Epithelial cell of esophagus (primary cell): ENCODE measurements around the gene EPHB2.

Experiments
- DNase-seq: peaks from one replicate; pipeline ENCODE4 v3.0.0; 2010; ENCODE audit warnings: low read depth
- H3K4me3 ChIP-seq: 2 replicates; pipeline ENCODE4 v1.5.1; 2011; ENCODE audit warnings: mild to moderate bottlenecking, low read length, control low read depth
- TF ChIP-seq, protein P1 (sequence below): IDR thresholded peaks from 2 replicates; pipeline ENCODE4 v1.5.1; 2011; ENCODE audit warnings: low read depth, mild to moderate bottlenecking, low read length, control low read depth, inconsistent platforms; ENCODE audit not compliant: insufficient read depth; ENCODE audit errors: missing control alignments

The EPHB2 gene

DNA sequence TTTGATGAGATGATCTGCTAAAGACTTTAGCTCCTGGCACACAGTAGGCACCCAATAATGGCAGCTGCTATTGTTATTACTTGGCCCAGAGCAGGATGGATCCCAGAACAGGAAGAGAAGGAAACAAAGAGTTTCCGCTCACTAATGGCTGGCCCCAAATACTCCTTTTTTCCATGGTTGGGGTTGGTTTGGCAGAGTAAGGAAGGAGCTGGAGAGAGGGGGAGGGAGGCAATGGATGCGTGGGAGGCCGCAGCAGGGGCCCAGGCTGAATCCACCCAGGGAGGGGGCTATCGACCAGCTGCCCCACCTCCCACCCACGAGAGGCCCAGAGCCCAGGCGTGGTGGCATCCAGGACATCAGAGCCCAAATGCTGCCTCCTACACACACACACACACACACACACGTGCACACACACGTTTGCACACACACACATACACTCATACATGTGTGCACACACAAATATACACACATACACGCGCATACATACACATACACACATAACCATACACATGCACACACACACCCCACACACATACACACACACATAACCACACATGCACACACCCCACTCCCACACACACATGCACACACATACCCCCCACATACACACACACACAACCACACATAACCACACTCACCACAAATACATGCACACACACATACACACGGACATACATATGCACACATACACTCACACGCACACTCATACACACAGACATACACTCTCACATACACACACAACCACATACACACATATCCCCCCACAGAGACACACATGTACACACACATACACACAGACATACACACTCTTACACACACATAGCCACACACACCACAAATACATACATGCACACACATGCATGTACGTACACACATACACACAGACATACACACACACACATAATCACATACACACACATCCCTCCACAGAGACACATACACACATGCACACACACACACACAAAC lies 32.4 kb upstream of the EPHB2 start:
- no peak for DNase-seq
- TF ChIP-seq, protein P1, sequence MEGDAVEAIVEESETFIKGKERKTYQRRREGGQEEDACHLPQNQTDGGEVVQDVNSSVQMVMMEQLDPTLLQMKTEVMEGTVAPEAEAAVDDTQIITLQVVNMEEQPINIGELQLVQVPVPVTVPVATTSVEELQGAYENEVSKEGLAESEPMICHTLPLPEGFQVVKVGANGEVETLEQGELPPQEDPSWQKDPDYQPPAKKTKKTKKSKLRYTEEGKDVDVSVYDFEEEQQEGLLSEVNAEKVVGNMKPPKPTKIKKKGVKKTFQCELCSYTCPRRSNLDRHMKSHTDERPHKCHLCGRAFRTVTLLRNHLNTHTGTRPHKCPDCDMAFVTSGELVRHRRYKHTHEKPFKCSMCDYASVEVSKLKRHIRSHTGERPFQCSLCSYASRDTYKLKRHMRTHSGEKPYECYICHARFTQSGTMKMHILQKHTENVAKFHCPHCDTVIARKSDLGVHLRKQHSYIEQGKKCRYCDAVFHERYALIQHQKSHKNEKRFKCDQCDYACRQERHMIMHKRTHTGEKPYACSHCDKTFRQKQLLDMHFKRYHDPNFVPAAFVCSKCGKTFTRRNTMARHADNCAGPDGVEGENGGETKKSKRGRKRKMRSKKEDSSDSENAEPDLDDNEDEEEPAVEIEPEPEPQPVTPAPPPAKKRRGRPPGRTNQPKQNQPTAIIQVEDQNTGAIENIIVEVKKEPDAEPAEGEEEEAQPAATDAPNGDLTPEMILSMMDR = no peak
- H3K4me3 ChIP-seq = no peak overlapping the region

DNA sequence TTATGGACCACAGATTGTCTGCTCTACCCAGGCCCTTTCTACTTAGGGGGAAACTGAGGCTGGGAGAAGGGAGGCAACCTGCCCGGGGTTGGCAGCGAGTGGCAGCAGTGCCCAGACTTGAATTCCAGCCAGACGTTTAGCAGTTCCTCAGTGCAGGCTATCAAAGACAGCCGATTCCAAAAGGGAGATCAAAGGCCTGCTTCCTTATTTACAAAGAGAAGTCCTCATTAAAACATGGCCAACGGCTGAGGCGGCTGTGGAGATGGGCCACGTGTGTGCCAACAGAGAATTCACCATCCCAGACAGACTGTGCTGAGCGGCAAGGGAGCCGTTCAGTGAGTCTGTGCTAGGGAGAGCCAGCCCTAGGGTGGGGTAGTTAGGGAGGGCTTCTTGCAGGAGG lies 29.9 kb upstream of the EPHB2 start:
- no peak overlapping the region for H3K4me3 ChIP-seq
- TF ChIP-seq, protein P1 = no peak
- DNase-seq = no peak

DNA sequence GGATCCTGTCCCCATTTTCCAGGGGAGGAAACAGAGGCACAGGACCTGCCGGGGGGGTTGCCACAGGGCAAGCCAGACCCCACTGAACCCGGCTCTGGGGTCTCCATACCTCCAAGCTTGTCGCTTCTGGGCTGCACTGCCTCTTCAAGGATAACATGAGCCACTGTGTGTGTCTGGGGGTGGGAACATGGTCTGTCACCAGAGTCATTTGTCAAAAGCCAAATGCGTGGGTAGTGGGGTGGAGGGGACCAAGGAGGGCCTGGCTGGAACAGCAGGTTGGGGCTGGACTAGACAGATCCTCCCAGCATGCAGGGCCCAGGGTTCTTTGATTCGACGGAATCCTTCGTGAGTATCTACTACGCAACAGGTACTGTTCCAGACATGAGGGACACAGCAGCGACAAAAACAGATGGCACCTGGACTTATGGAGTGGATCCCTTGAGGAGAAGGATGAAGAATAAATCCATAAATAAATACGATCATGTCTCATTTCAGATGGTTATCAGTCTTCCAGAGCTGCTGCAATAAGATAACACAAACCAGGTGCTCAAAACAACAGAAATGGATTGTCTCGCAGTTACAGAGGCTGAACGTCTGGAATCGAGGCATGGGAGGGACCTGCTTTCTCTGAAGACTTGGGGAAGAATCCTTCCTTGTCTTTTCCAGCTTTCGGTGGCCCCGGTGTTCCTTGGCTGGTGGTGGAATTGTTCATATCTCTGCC lies 28.9 kb upstream of the EPHB2 start:
- TF ChIP-seq, protein P1 = no peak

DNA sequence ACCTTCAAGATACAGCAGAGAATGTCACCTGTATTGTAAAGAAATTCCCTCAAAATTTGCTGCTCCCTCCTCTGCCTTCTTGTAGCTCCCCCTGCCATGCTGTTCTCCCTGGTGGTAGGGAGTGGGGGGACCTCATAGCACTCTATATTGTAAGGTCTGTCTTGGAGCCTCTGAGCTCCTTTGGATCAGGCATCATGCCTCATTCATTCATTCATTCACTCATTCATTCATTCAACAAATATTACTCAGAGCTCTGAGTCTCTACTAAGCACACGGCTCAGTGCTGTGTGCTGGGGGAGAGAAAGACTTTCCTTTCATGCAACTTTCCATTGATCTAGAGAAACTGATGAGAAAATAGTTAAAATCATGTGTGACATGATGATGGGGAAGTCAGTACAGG lies 27.1 kb upstream of the EPHB2 start:
- H3K4me3 ChIP-seq = no peak overlapping the region
- DNase-seq = no peak
- TF ChIP-seq, protein P1 = no peak

More for the DNA sequence above, 28.9 kb upstream of the EPHB2 start:
- no peak overlapping the region for H3K4me3 ChIP-seq
- DNase-seq = no peak

DNA sequence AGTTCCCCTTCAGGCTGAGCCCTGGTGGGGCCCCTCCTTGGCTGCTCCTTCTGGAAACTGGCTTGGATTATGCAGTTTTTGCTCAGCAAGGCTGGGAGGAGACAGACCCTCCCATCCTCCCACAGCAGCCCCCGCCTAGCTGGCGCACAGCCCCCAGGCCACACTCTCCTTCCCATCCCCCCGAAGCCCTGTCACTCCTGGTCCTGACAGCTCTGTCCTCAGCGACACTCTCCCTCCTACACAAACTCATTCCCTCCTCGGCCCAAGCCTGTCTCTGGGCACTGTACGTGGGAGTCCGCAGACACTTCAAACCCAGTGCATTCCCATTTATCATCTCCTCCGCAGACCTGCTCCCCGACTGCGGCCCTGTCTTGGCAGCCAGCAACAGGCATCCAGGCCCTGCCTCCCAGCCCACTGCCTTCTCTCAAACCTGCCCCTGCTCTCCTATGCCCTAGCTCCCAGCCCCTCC lies 25.0 kb upstream of the EPHB2 start:
- TF ChIP-seq, protein P1 = no peak
- DNase-seq = no peak
- H3K4me3 ChIP-seq = no peak overlapping the region

DNA sequence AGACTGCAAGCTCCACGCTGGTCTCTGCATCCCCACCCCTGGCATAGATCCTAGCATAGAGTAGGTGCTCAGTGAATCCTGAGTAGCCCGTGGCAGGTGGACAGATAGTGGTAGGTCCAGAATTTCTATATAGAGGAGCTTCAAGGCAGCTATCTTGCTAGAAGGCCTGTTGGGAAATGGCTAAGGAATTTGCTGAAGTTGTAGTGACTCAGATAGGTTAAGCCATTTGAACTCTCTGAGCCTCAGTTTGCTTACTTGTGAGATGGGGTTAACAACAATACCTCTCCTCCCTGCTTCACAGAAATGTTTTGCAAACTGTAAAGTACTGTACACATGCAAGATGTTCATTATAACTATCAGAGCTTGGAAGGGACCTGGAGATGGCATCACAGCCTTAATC lies 23.4 kb upstream of the EPHB2 start:
- H3K4me3 ChIP-seq = no peak overlapping the region
- no peak for DNase-seq
- TF ChIP-seq, protein P1 = no peak
